HUES48 (cell line): ENCODE data around the gene ADAM12.

Experiments used
- H3K27ac ChIP-seq: one replicate; pipeline ENCODE4 v1.7.0; 2013; ENCODE audit warnings: low read depth, low read length, inconsistent platforms
- H3K27me3 ChIP-seq: 2 replicates; pipeline ENCODE4 v1.6.1; 2013; ENCODE audit warnings: mild to moderate bottlenecking, low read length; ENCODE audit not compliant: control insufficient read depth, insufficient read depth
- H3K36me3 ChIP-seq: 2 replicates; pipeline ENCODE4 v1.6.1; 2013; ENCODE audit warnings: low read length; ENCODE audit not compliant: control insufficient read depth, insufficient read depth
- H3K4me1 ChIP-seq: 2 replicates; pipeline ENCODE4 v1.6.1; 2013; ENCODE audit warnings: mild to moderate bottlenecking, low read length; ENCODE audit not compliant: control insufficient read depth, insufficient read depth
- H3K4me3 ChIP-seq: 2 replicates; pipeline ENCODE4 v1.5.1; 2013; ENCODE audit warnings: mild to moderate bottlenecking, low read depth, low read length
- H3K9ac ChIP-seq: 2 replicates; pipeline ENCODE4 v1.6.1; 2013; ENCODE audit warnings: mild to moderate bottlenecking, low read depth, low read length, moderate library complexity
- H3K9me3 ChIP-seq: 2 replicates; pipeline ENCODE4 v1.6.1; 2013; ENCODE audit warnings: low read length; ENCODE audit not compliant: control insufficient read depth, insufficient read depth

ADAM12 gene

GRCh38 chr10:126423732-126424491, 35.6 kb upstream of the ADAM12 start:
- Histone ChIP-seq H3K9ac (no peak overlapping the region), H3K4me3 (no peak overlapping the region), H3K4me1 (no peaks in the 10 kb centered on the region; the same call in 1 of the 2 replicates), H3K27me3 (no peaks in the 10 kb centered on the region), H3K9me3 (0 out of 2 replicates have a peak, but pooled peaks cover 3% of the 10 kb centered on the region), H3K36me3 (no peaks in the 10 kb centered on the region), H3K27ac (no peak overlapping the region)

- Histone ChIP-seq H3K4me3 (no peak overlapping the region), H3K4me1 (no peaks in the 10 kb centered on the region; the same call in 1 of the 2 replicates), H3K9ac (no peak overlapping the region), H3K9me3 (0 out of 2 replicates have a peak, but pooled peaks cover 3% of the 10 kb centered on the region), H3K36me3 (no peaks in the 10 kb centered on the region), H3K27me3 (no peaks in the 10 kb centered on the region), H3K27ac (no peak overlapping the region)
Measured at GRCh38 chr10:126422567-126422966, 34.3 kb upstream of the ADAM12 start.

- no peaks in the 10 kb centered on the region for H3K27me3 ChIP-seq
- 0 out of 2 replicates have a peak, but pooled peaks cover 3% of the 10 kb centered on the region for H3K9me3 ChIP-seq
- H3K4me1 ChIP-seq, result no peaks in the 10 kb centered on the region; the same call in 1 of the 2 replicates
- H3K27ac ChIP-seq, result no peak overlapping the region
- no peaks in the 10 kb centered on the region for H3K36me3 ChIP-seq
- no peak overlapping the region for H3K4me3 ChIP-seq
- H3K9ac ChIP-seq, result no peak overlapping the region
Measured at GRCh38 chr10:126421756-126422256, 33.5 kb upstream of the ADAM12 start.

GRCh38 chr10:126420567-126421300, 32.5 kb upstream of the ADAM12 start:
- Histone ChIP-seq H3K9ac (no peak overlapping the region), H3K9me3 (0 out of 2 replicates have a peak, but pooled peaks cover 3% of the 10 kb centered on the region), H3K36me3 (no peaks in the 10 kb centered on the region), H3K4me1 (no peaks in the 10 kb centered on the region; the same call in 1 of the 2 replicates), H3K27ac (no peak overlapping the region), H3K4me3 (no peak overlapping the region), H3K27me3 (no peaks in the 10 kb centered on the region)

GRCh38 chr10:126417220-126417825, 29.0 kb upstream of the ADAM12 start:
- H3K9ac ChIP-seq, result no peak overlapping the region
- H3K4me1 ChIP-seq, result no peaks in the 10 kb centered on the region
- no peak overlapping the region for H3K27ac ChIP-seq
- H3K4me3 ChIP-seq, result no peak overlapping the region
- no peaks in the 10 kb centered on the region for H3K27me3 ChIP-seq
- H3K9me3 ChIP-seq, result no peaks in the 10 kb centered on the region
- no peaks in the 10 kb centered on the region for H3K36me3 ChIP-seq

GRCh38 chr10:126409821-126410220, 21.5 kb upstream of the ADAM12 start:
- no peaks in the 10 kb centered on the region for H3K27me3 ChIP-seq
- no peak overlapping the region for H3K9ac ChIP-seq
- H3K4me3 ChIP-seq, result no peak overlapping the region
- 0 out of 2 replicates have a peak, but pooled peaks cover 5% of the 10 kb centered on the region for H3K4me1 ChIP-seq
- no peaks in the 10 kb centered on the region for H3K9me3 ChIP-seq
- no peaks in the 10 kb centered on the region for H3K36me3 ChIP-seq
- no peak overlapping the region for H3K27ac ChIP-seq

GRCh38 chr10:126408953-126409641, 20.8 kb upstream of the ADAM12 start:
- H3K4me1 ChIP-seq, result 0 out of 2 replicates have a peak, but pooled peaks cover 5% of the 10 kb centered on the region
- H3K27me3 ChIP-seq, result no peaks in the 10 kb centered on the region
- no peak overlapping the region for H3K27ac ChIP-seq
- no peak overlapping the region for H3K4me3 ChIP-seq
- no peaks in the 10 kb centered on the region for H3K36me3 ChIP-seq
- H3K9me3 ChIP-seq, result no peaks in the 10 kb centered on the region
- no peak overlapping the region for H3K9ac ChIP-seq

GRCh38 chr10:126407831-126408230, 19.6 kb upstream of the ADAM12 start:
- Histone ChIP-seq H3K36me3 (no peaks in the 10 kb centered on the region), H3K27me3 (no peaks in the 10 kb centered on the region), H3K27ac (no peak overlapping the region), H3K4me3 (no peak overlapping the region), H3K9me3 (no peaks in the 10 kb centered on the region), H3K4me1 (0 out of 2 replicates have a peak, but pooled peaks cover 5% of the 10 kb centered on the region), H3K9ac (no peak overlapping the region)

- Histone ChIP-seq H3K27ac (no peak overlapping the region), H3K27me3 (no peaks in the 10 kb centered on the region), H3K36me3 (no peaks in the 10 kb centered on the region), H3K9ac (no peak overlapping the region), H3K4me1 (0 out of 2 replicates have a peak, but pooled peaks cover 5% of the 10 kb centered on the region), H3K9me3 (no peaks in the 10 kb centered on the region), H3K4me3 (no peak overlapping the region)
Measured at GRCh38 chr10:126405239-126405775, 17.0 kb upstream of the ADAM12 start.
